AG09309 (cell line): ENCODE results near the gene SLC36A2.

Experiments used
- DNase-seq: peaks from one replicate; pipeline ENCODE4 v3.0.0-alpha.2; 2010; ENCODE audit warnings: low read depth
- H3K4me3 ChIP-seq: 2 replicates; pipeline ENCODE4 v1.5.1; 2011; ENCODE audit warnings: mild to moderate bottlenecking, low read depth, low read length, moderate library complexity; ENCODE audit not compliant: control insufficient read depth
- TF ChIP-seq, protein P1 (sequence below): IDR thresholded peaks from 2 replicates; pipeline ENCODE4 v1.5.1; 2011; ENCODE audit warnings: mild to moderate bottlenecking, low read depth, low read length, inconsistent platforms; ENCODE audit not compliant: insufficient read depth, control insufficient read depth; ENCODE audit errors: missing control alignments

The SLC36A2 gene

DNA sequence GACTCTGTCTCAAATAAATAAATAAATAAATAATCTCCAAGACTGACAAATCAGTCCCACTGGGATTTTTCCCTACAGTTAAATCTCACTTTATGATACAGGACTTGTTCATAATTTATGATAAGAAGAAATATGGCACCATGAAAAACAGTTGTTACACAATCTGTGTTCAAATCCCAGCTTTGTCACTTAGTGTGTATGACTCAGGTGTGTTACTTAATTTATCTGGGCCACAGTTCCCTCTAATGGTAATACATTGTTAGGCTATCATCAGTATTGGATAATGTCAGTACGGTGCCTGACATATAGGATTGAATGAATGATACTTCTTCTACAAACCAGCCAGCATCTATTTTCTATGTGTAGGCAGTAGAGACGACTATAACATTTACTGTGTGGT, 66.9 kb downstream of the SLC36A2 start:
- no peak overlapping the region for H3K4me3 ChIP-seq
- TF ChIP-seq, protein P1, sequence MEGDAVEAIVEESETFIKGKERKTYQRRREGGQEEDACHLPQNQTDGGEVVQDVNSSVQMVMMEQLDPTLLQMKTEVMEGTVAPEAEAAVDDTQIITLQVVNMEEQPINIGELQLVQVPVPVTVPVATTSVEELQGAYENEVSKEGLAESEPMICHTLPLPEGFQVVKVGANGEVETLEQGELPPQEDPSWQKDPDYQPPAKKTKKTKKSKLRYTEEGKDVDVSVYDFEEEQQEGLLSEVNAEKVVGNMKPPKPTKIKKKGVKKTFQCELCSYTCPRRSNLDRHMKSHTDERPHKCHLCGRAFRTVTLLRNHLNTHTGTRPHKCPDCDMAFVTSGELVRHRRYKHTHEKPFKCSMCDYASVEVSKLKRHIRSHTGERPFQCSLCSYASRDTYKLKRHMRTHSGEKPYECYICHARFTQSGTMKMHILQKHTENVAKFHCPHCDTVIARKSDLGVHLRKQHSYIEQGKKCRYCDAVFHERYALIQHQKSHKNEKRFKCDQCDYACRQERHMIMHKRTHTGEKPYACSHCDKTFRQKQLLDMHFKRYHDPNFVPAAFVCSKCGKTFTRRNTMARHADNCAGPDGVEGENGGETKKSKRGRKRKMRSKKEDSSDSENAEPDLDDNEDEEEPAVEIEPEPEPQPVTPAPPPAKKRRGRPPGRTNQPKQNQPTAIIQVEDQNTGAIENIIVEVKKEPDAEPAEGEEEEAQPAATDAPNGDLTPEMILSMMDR: no peak
- DNase-seq: no peak

DNA sequence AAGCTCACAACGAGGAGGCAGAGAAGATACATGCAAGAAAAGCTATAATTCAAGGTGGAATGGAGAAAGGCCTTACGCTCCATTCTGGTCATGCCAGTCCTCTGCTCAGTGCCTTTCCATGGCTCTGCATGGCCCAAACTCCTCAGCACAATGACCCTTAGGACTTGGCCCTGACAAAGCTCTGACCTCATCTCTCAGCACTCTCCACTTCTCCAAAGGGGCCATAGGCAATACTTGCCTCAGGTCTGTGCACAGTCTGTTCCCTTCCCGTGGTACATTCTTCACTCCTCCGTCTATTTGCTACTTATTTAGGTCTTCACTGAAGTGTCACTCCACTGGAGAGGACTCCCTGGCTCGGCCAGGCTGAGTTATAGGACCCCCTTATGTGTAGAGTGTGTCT, 68.5 kb downstream of the SLC36A2 start:
- no peak overlapping the region for H3K4me3 ChIP-seq
- TF ChIP-seq, protein P1: no peak
- DNase-seq: no peak

DNA sequence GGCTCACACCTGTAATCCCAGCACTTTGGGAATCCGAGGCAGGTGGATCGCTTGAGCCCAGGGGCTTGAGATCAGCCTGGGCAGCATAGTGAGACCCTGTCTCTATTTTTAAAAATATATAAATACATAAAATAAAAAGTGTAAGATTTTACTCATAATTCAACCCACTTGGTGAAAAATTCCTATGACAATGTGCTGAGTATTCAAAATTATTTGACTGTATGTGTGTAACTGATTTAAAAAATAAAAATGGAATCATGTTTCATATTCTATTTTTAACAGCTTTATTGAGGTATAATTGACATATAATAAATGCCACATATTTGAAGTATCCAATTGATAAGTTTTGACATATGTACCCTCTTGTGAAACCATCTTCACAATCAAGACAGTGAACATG, 71.6 kb downstream of the SLC36A2 start:
- DNase-seq: no peak
- TF ChIP-seq, protein P1: no peak
- no peak overlapping the region for H3K4me3 ChIP-seq

DNA sequence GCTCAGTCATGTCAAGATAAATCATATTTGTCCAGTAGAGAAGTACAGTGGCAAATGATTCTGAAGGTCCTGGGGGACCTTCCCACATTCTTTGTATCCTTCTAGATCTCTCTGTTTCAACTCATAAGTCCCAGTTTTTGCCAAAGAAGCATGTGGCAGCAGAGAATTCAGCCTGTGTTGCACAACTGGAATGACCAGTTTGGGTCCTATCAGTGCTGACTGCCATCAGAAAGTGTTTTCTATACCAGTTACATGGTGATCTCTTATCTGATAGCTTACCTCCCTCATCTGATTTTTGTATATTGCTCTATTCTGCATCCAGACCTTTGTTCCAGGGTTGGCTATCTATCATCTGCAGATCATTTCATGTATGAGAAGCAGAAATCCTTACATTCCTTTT, 72.7 kb downstream of the SLC36A2 start:
- TF ChIP-seq, protein P1: no peak
- H3K4me3 ChIP-seq: no peak overlapping the region
- DNase-seq: no peak

DNA sequence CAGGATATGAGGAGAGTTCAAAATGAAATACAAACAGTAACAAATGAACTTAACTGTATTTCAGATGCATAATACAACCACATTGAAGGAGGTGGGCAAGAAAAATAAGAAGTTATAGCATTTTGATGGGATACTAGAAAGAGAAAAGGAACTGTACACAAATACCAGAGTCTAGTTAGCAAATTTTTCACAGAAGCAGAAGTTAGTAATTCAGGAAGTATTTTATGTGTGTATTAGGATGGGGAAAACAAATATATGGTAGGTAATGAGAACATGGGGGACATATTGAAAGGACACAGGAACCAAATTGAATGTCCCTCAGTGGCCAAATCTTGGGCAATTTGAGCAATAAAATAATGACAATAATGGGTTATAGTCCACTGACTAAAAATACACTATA, 76.0 kb downstream of the SLC36A2 start:
- TF ChIP-seq, protein P1: no peak
- no peak overlapping the region for H3K4me3 ChIP-seq
- DNase-seq: no peak

DNA sequence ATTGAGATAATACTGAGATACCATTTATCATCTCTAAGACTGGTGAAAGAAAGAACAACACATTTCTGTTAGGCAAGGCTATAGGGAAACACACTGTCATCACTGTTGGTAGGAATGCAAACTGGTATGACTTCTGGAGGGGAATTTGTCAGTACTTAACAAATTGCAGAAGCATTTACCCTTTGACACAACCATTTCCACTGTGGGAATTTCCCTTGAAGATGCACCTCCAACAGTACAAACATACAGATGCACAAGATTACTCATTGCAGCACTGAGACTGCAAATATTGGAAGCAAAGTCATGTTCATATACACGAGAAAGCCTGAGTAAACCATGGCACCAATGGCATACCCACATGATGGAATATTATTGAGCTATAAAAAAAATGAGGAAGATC, 76.8 kb downstream of the SLC36A2 start:
- TF ChIP-seq, protein P1: no peak
- DNase-seq: no peak
- no peak overlapping the region for H3K4me3 ChIP-seq
